Liver (tissue), 9 donors: ENCODE data around the gene UNC79. TPM values are rescaled to one million over a fixed set of nuclear protein-coding genes. Genes with fewer than 3 reads are reported as not detected.

Experiments used
- DNase-seq: peaks from one replicate; pipeline ENCODE4 v3.0.0-alpha.2; 2017; ENCODE audit warnings: low spot score
- H3K27ac ChIP-seq, 2 donors: one replicate each; pipeline ENCODE4 v1.7.0; 2013; ENCODE audit warnings: inconsistent platforms in 2 of 2, low read length in 2 of 2, control low read depth in 1 of 2, low read depth in 1 of 2, mild to moderate bottlenecking in 1 of 2
- H3K27me3 ChIP-seq, 4 donors: one replicate each; pipeline versions ENCODE4 v1.6.1 to v1.7.0; 2013; ENCODE audit warnings: low read length in 3 of 4, inconsistent platforms in 1 of 4, mild to moderate bottlenecking in 1 of 4, moderate library complexity in 1 of 4; ENCODE audit not compliant: control insufficient read depth in 4 of 4, insufficient read depth in 4 of 4
- H3K36me3 ChIP-seq, 4 donors: one replicate each; pipeline versions ENCODE4 v1.6.1 to v1.7.0; 2013; ENCODE audit warnings: low read length in 3 of 4, mild to moderate bottlenecking in 3 of 4, low read depth in 1 of 4, moderate library complexity in 1 of 4; ENCODE audit not compliant: control insufficient read depth in 4 of 4, insufficient read depth in 3 of 4
- H3K4me1 ChIP-seq, 4 donors: one replicate each; pipeline versions ENCODE4 v1.6.1 to v1.7.0; 2013; ENCODE audit warnings: low read length in 3 of 4, mild to moderate bottlenecking in 3 of 4, moderate library complexity in 1 of 4; ENCODE audit not compliant: control insufficient read depth in 4 of 4, insufficient read depth in 4 of 4
- H3K4me3 ChIP-seq, 3 donors: one replicate each; pipeline versions ENCODE4 v1.6.1 to v1.7.0; 2013; ENCODE audit warnings: low read length in 3 of 3, control low read depth in 1 of 3, low read depth in 1 of 3, mild to moderate bottlenecking in 1 of 3
- H3K9ac ChIP-seq, 2 donors: one replicate each; pipeline ENCODE4 v1.7.0; 2013; ENCODE audit warnings: low read length in 2 of 2, mild to moderate bottlenecking in 2 of 2, moderate library complexity in 2 of 2, control low read depth in 1 of 2, low read depth in 1 of 2
- H3K9me3 ChIP-seq, 4 donors: one replicate each; pipeline versions ENCODE4 v1.6.1 to v1.7.0; 2013; ENCODE audit warnings: low read length in 3 of 4; ENCODE audit not compliant: control insufficient read depth in 4 of 4
- ATF3 ChIP-seq: IDR thresholded peaks from 2 replicates; pipeline ENCODE4 v1.6.1; 2016; ENCODE audit warnings: antibody characterized with exemption
- CTCF ChIP-seq: fragments of 150-350 bp; IDR thresholded peaks from 2 replicates; pipeline ENCODE4 v1.5.1; 2017; ENCODE audit warnings: improper control_type of control experiment, low read depth, low read length; ENCODE audit not compliant: missing input control
- EGR1 ChIP-seq, 2 donors: IDR thresholded peaks; 2 replicates each; pipeline ENCODE4 v1.6.1; 2016 to 2018; ENCODE audit warnings: antibody characterized with exemption in 2 of 2, low read depth in 2 of 2
- FOXA1 ChIP-seq: IDR thresholded peaks from 2 replicates; pipeline ENCODE4 v1.6.1; 2016; ENCODE audit warnings: antibody characterized with exemption
- FOXA2 ChIP-seq: IDR thresholded peaks from 2 replicates; pipeline ENCODE4 v1.6.1; 2016; ENCODE audit warnings: antibody characterized with exemption
- GABPA ChIP-seq, 2 donors: IDR thresholded peaks in 1 of 2; conservative IDR thresholded peaks in 1 of 2; 2 replicates each; pipeline ENCODE4 v1.6.1; 2016; ENCODE audit warnings: antibody characterized with exemption in 2 of 2, mild to moderate bottlenecking in 1 of 2, moderate library complexity in 1 of 2
- HNF4A ChIP-seq, 2 donors: conservative IDR thresholded peaks; 2 replicates each; pipeline ENCODE4 v1.6.1; 2016; ENCODE audit warnings: antibody characterized with exemption in 2 of 2, mild to moderate bottlenecking in 2 of 2
- HNF4G ChIP-seq: IDR thresholded peaks from 2 replicates; pipeline ENCODE4 v1.6.1; 2016; ENCODE audit warnings: antibody characterized with exemption
- JUND ChIP-seq, 2 donors: IDR thresholded peaks; 2 replicates each; pipeline ENCODE4 v1.6.1; 2016; ENCODE audit warnings: antibody characterized with exemption in 2 of 2
- MAX ChIP-seq: IDR thresholded peaks from 2 replicates; pipeline ENCODE4 v1.6.1; 2016; ENCODE audit warnings: antibody characterized with exemption
- NR2F2 ChIP-seq: IDR thresholded peaks from 2 replicates; pipeline ENCODE4 v1.6.1; 2016; ENCODE audit warnings: antibody characterized with exemption
- RAD21 ChIP-seq, 2 donors: IDR thresholded peaks; 2 replicates each; pipeline ENCODE4 v1.6.1; 2016; ENCODE audit warnings: antibody characterized with exemption in 2 of 2, mild to moderate bottlenecking in 2 of 2
- REST ChIP-seq: IDR thresholded peaks from 2 replicates; pipeline ENCODE4 v1.6.1; 2016; ENCODE audit warnings: antibody characterized with exemption, mild to moderate bottlenecking
- RXRA ChIP-seq, 2 donors: IDR thresholded peaks; 2 replicates each; pipeline ENCODE4 v1.6.1; 2017 to 2018; ENCODE audit warnings: antibody characterized with exemption in 2 of 2, mild to moderate bottlenecking in 1 of 2
- SP1 ChIP-seq: IDR thresholded peaks from 2 replicates; pipeline ENCODE4 v1.6.1; 2018; ENCODE audit warnings: antibody characterized with exemption, mild to moderate bottlenecking
- TAF1 ChIP-seq: conservative IDR thresholded peaks from 2 replicates; pipeline ENCODE4 v1.6.1; 2016; ENCODE audit warnings: antibody characterized with exemption, mild to moderate bottlenecking
- YY1 ChIP-seq: IDR thresholded peaks from 2 replicates; pipeline ENCODE4 v1.6.1; 2016; ENCODE audit warnings: antibody characterized with exemption, mild to moderate bottlenecking
- ZBTB33 ChIP-seq: IDR thresholded peaks from 2 replicates; pipeline ENCODE4 v1.6.1; 2016; ENCODE audit warnings: antibody characterized with exemption
- WGBS: extraction: QIAGEN DNeasy Blood & Tissue Kit; methylation state at CpG from one replicate; pipeline ENCODE4 v1.1.7; 2013; 5-methylcytosine and 5-hydroxymethylcytosine counted together
- polyA plus RNA-seq, 2 donors: library from polyadenylated mRNA; stranded (reverse) in 1 of 2; unstranded in 1 of 2; fragments of 200-250 nt in 1 of 2; fragments of >200 nt in 1 of 2; fragmentation: Nextera tagmentation in 1 of 2; extraction: Ambion mirVana in 1 of 2; gene quantifications; one replicate each; pipeline versions ENCODE4 v1.2.1 to v1.2.3, GENCODE V29; 2013 to 2015
- total RNA-seq, 2 donors: library from RNA; depleted of rRNA; stranded (reverse); fragments of >200 nt; gene quantifications; one replicate each; pipeline ENCODE4 v1.2.3, GENCODE V29; 2014
- donor health status: healthy.
- donor health status: healthy.
- donor health status: healthy.
- donor health status: healthy.
- donor health status: healthy.

Gene UNC79
- total and polyA plus RNA-seq, 4 donors: 0.01 to 0.08 (median 0.05) TPM; not detected in 1

GRCh38 chr14:93532541-93532940, 101.8 kb downstream of the UNC79 start:
- Histone ChIP-seq H3K27me3 (peaks cover 0 to 3% (median 0%) of the 10 kb centered on the region in 4 donors), H3K9me3 (no peaks in the 10 kb centered on the region), H3K27ac (no peak overlapping the region), H3K4me3 (no peak overlapping the region), H3K4me1 (no peaks in the 10 kb centered on the region), H3K36me3 (no peaks in the 10 kb centered on the region), H3K9ac (no peak overlapping the region)
- TF ChIP-seq ZBTB33 (no peak), HNF4A (conservative IDR thresholded peaks at IDR 0.05) (no peak), TAF1 (no peak), CTCF (no peak), GABPA (IDR thresholded peaks at IDR 0.05 in 1 of 2, conservative IDR thresholded peaks at IDR 0.05 in 1 of 2) (no peak), NR2F2 (no peak), MAX (no peak), JUND (IDR thresholded peaks at IDR 0.05) (no peak), FOXA2 (no peak), REST (no peak), RXRA (IDR thresholded peaks at IDR 0.05) (no peak), YY1 (no peak), SP1 (no peak), EGR1 (IDR thresholded peaks at IDR 0.05; ENCODE audit: low read depth in 2 of 2) (no peak), FOXA1 (no peak), ATF3 (no peak), RAD21 (IDR thresholded peaks at IDR 0.05) (no peak), HNF4G (no peak)
- 67% methylated on average over 2 of the region's 2 CpGs for WGBS
- DNase-seq: no peak
